HCT116 (cell line): ENCODE measurements around the gene STARD8. TPM values are rescaled to one million over a fixed set of nuclear protein-coding genes. Genes with fewer than 3 reads are reported as not detected.

Experiments
- ATAC-seq: fragments of 200-7000 bp; cut with Tn5 transposase; 2 replicates; pipeline ENCODE4 v1.9.1; 2020; ENCODE audit warnings: mild to moderate bottlenecking, moderate library complexity
- BruUV-seq: library from RNA; stranded (reverse); fragments of 400-500 nt; replicated peaks from 2 replicates; lab custom pipeline; 2021; lab: Mats Ljungman, UMichigan
- CTCF ChIA-PET: fragments of 300-600 bp; sonication (Branson Sonifier 250); formaldehyde crosslinking; loops from one replicate; lab custom pipeline; 2021; ENCODE audit warnings: antibody characterized with exemption; lab: Charles Lee
- POLR2A ChIA-PET: fragments of 300-600, 350-600 bp; sonication (Branson Sonifier 250); formaldehyde crosslinking; loops from one replicate; lab custom pipeline; 2021; ENCODE audit warnings: antibody characterized with exemption; lab: Charles Lee
- RAD21 ChIA-PET, 2 experiments: fragments of 300-600 bp; sonication (Branson Sonifier 250); formaldehyde crosslinking; loops; one replicate each; lab custom pipeline; 2023; ENCODE audit warnings: low total read pairs in 2 of 2; ENCODE audit not compliant: uncharacterized antibody in 2 of 2, unreplicated experiment in 2 of 2, low non-redundant PET in 1 of 2; lab: Charles Lee
- DNase-seq: peaks from one replicate; pipeline ENCODE4 v3.0.0-alpha.2; 2010; ENCODE audit warnings: low read depth, low spot score
- H2AFZ ChIP-seq: fragments of 200-600 bp; shearing (Covaris generic), sonication (generic); 2 replicates; pipeline ENCODE4 v1.6.1; 2017; ENCODE audit warnings: low read depth, mixed run types, mixed read lengths, antibody characterized with exemption, low read length; ENCODE audit not compliant: poor library complexity, severe bottlenecking
- H3K27ac ChIP-seq: 2 replicates; pipeline ENCODE4 v1.5.1; 2012; ENCODE audit warnings: low read depth, low read length
- H3K27me3 ChIP-seq: fragments of 200-600 bp; sonication (generic); 2 replicates; pipeline ENCODE4 v1.6.1; 2016; ENCODE audit warnings: mixed run types, low read length, mixed read lengths; ENCODE audit not compliant: insufficient read depth
- H3K36me3 ChIP-seq, 2 experiments: fragments of 200-500 bp in 1 of 2; fragments of 200-600 bp in 1 of 2; sonication (Bioruptor generic) in 1 of 2; sonication (generic) in 1 of 2; 2 replicates each; pipeline versions ENCODE4 v1.5.1 to v1.6.1; 2014 to 2016; ENCODE audit warnings: low read length in 2 of 2, inconsistent platforms in 1 of 2, mixed read lengths in 1 of 2, mixed run types in 1 of 2; ENCODE audit not compliant: insufficient read depth in 2 of 2, control insufficient read depth in 1 of 2
- H3K4me1 ChIP-seq, 2 experiments: fragments of 200-600 bp in 1 of 2; sonication (generic) in 1 of 2; 2 replicates each; pipeline versions ENCODE4 v1.5.1 to v1.6.1; 2012 to 2017; ENCODE audit warnings: low read length in 2 of 2, inconsistent platforms in 1 of 2, mild to moderate bottlenecking in 1 of 2, mixed read lengths in 1 of 2, mixed run types in 1 of 2, moderate library complexity in 1 of 2; ENCODE audit not compliant: insufficient read depth in 2 of 2, control insufficient read depth in 1 of 2
- H3K4me2 ChIP-seq: fragments of 200-600 bp; sonication (generic); 2 replicates; pipeline ENCODE4 v1.6.1; 2017; ENCODE audit warnings: mixed run types, low read length, mixed read lengths
- H3K4me3 ChIP-seq, 2 experiments: fragments of 200-600 bp in 1 of 2; sonication (generic) in 1 of 2; replicated peaks in 1 of 2; 2 replicates each; pipeline ENCODE4 v1.5.1; 2011 to 2016; ENCODE audit warnings: low read length in 2 of 2, control low read depth in 1 of 2, low read depth in 1 of 2, mild to moderate bottlenecking in 1 of 2, mixed read lengths in 1 of 2, mixed run types in 1 of 2
- H3K79me2 ChIP-seq: fragments of 200-600 bp; sonication (generic); 2 replicates; pipeline ENCODE4 v1.6.1; 2017; ENCODE audit warnings: mild to moderate bottlenecking, mixed run types, low read length, moderate library complexity, mixed read lengths; ENCODE audit not compliant: insufficient read depth
- H3K9ac ChIP-seq: fragments of 200-600 bp; sonication (generic); 2 replicates; pipeline ENCODE4 v1.6.1; 2016; ENCODE audit warnings: low read length, mixed read lengths
- H3K9me2 ChIP-seq: fragments of 200-600 bp; sonication (generic), shearing (Covaris generic); 2 replicates; pipeline ENCODE4 v1.6.1; 2017; ENCODE audit warnings: mixed run types, mild to moderate bottlenecking, moderate library complexity; ENCODE audit not compliant: insufficient read depth
- H3K9me3 ChIP-seq, 2 experiments: fragments of 200-500 bp in 1 of 2; fragments of 200-600 bp in 1 of 2; sonication (Bioruptor generic) in 1 of 2; sonication (generic) in 1 of 2; 2 replicates each; pipeline ENCODE4 v1.6.1; 2014 to 2017; ENCODE audit warnings: low read length in 2 of 2, mixed read lengths in 2 of 2, inconsistent platforms in 1 of 2, low read depth in 1 of 2, mild to moderate bottlenecking in 1 of 2, mixed run types in 1 of 2, moderate library complexity in 1 of 2; ENCODE audit not compliant: control insufficient read depth in 1 of 2, insufficient read depth in 1 of 2
- H4K20me1 ChIP-seq: fragments of 200-600 bp; sonication (generic), shearing (Covaris generic); 2 replicates; pipeline ENCODE4 v1.6.1; 2017; ENCODE audit warnings: mixed run types, mild to moderate bottlenecking, moderate library complexity; ENCODE audit not compliant: insufficient read depth
- CEBPB ChIP-seq: IDR thresholded peaks from 2 replicates; pipeline ENCODE4 v1.6.1; 2012; ENCODE audit warnings: low read depth
- ELF1 ChIP-seq: IDR thresholded peaks from 2 replicates; pipeline ENCODE4 v1.6.1; 2012; ENCODE audit warnings: low read depth, borderline replicate concordance
- MAX ChIP-seq: IDR thresholded peaks from 2 replicates; pipeline ENCODE4 v1.6.1; 2012
- RAD21 ChIP-seq: IDR thresholded peaks from 2 replicates; pipeline ENCODE4 v1.6.1; 2012; ENCODE audit warnings: low read depth, mild to moderate bottlenecking
- SIN3A ChIP-seq: IDR thresholded peaks from 2 replicates; pipeline ENCODE4 v1.6.1; 2012; ENCODE audit warnings: low read depth
- SP1 ChIP-seq: IDR thresholded peaks from 2 replicates; pipeline ENCODE4 v1.6.1; 2012; ENCODE audit warnings: low read depth
- SRF ChIP-seq: IDR thresholded peaks from 2 replicates; pipeline ENCODE4 v1.6.1; 2012; ENCODE audit warnings: low read depth
- intact Hi-C: fragments of 100-400 bp; cut with micrococcal nuclease; formaldehyde crosslinking; loops from 2 replicates; pipeline ENCODE4 v1.10.0; 2022
- total RNA-seq: library from RNA; stranded (reverse); gene quantifications from one replicate; pipeline ENCODE4 v1.2.1, GENCODE V29; 2021; ENCODE audit not compliant: unreplicated experiment
- TF ChIP-seq, protein P1 (sequence below): IDR thresholded peaks from 2 replicates; pipeline ENCODE4 v1.6.1; 2012
- TF ChIP-seq, protein P2 (sequence below): IDR thresholded peaks from 2 replicates; pipeline ENCODE4 v1.6.1; 2012; ENCODE audit warnings: low read depth
- TF ChIP-seq, protein P3 (sequence below): IDR thresholded peaks from 2 replicates; pipeline ENCODE4 v1.6.1; 2011; ENCODE audit warnings: mild to moderate bottlenecking, low read length, moderate library complexity; ENCODE audit not compliant: insufficient replicate concordance; ENCODE audit errors: extremely low read depth

The STARD8 gene
- total RNA-seq, 1 experiment from 2014 or later: 5.4 TPM

DNA sequence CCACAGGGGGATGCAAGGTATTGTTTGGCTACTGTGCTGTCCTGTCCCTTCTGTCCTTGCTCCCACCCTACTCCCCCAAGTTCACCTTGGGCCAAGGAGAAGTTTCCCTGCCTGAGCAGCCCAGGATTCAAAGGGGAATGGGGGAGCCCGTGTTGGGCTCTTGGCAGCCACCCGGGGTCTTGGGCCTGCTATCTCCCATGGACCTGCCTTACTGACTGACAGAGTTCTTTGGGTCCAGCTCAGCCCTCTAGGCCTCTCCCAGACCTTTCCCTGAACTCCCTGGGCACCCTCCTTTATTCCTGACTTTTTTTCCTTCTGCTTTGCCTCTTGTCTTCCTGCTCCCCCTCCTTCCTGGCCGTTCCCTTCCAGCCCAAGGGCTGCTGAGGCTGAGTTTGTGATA is 67.4 kb downstream of the STARD8 start:
- Histone ChIP-seq H3K36me3 (no peaks in the 10 kb centered on the region), H3K4me3 (no peak overlapping the region), H3K79me2 (no peaks in the 10 kb centered on the region), H3K27me3 (no peaks in the 10 kb centered on the region), H4K20me1 (no peaks in the 10 kb centered on the region), H3K9me2 (no peaks in the 10 kb centered on the region), H3K27ac (no peak overlapping the region), H3K9me3 (no peaks in the 10 kb centered on the region), H3K4me1 (no peaks in the 10 kb centered on the region), H3K4me2 (no peak overlapping the region), H2AFZ (no peak overlapping the region), H3K9ac (no peak overlapping the region)
- TF ChIP-seq, protein P1, sequence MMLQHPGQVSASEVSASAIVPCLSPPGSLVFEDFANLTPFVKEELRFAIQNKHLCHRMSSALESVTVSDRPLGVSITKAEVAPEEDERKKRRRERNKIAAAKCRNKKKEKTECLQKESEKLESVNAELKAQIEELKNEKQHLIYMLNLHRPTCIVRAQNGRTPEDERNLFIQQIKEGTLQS: no peak
- TF ChIP-seq, protein P2, sequence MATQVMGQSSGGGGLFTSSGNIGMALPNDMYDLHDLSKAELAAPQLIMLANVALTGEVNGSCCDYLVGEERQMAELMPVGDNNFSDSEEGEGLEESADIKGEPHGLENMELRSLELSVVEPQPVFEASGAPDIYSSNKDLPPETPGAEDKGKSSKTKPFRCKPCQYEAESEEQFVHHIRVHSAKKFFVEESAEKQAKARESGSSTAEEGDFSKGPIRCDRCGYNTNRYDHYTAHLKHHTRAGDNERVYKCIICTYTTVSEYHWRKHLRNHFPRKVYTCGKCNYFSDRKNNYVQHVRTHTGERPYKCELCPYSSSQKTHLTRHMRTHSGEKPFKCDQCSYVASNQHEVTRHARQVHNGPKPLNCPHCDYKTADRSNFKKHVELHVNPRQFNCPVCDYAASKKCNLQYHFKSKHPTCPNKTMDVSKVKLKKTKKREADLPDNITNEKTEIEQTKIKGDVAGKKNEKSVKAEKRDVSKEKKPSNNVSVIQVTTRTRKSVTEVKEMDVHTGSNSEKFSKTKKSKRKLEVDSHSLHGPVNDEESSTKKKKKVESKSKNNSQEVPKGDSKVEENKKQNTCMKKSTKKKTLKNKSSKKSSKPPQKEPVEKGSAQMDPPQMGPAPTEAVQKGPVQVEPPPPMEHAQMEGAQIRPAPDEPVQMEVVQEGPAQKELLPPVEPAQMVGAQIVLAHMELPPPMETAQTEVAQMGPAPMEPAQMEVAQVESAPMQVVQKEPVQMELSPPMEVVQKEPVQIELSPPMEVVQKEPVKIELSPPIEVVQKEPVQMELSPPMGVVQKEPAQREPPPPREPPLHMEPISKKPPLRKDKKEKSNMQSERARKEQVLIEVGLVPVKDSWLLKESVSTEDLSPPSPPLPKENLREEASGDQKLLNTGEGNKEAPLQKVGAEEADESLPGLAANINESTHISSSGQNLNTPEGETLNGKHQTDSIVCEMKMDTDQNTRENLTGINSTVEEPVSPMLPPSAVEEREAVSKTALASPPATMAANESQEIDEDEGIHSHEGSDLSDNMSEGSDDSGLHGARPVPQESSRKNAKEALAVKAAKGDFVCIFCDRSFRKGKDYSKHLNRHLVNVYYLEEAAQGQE: no peak
- TF ChIP-seq SP1 (no peak), MAX (no peak)
- ChIA-PET POLR2A (no interaction called here), RAD21 (no interaction called here), CTCF (no interaction called here)
- DNase-seq (no peak), ATAC-seq (no peak)
- intact Hi-C loops: no loop called here
- no TSS peak for BruUV-seq

DNA sequence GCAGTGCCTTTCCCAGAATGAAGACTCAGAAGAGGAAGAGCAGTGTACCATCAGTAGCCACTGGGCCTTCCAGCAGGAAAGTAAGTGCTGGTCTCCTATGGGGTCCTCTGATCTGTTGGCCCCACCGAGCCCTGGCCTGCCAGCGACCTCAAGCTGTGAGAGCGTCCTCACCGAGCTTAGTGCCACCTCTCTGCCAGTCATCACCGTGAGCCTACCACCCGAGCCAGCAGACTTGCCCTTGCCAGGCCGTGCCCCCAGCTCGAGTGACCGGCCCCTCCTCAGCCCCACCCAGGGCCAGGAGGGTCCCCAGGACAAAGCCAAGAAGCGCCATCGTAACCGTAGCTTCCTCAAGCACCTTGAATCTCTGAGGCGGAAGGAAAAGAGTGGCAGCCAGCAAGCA is 69.7 kb downstream of the STARD8 start:
- Histone ChIP-seq H3K9me3 (no peaks in the 10 kb centered on the region), H3K9ac (no peak overlapping the region), H3K4me2 (no peak overlapping the region), H3K4me1 (no peaks in the 10 kb centered on the region), H3K36me3 (no peaks in the 10 kb centered on the region), H3K9me2 (no peaks in the 10 kb centered on the region), H3K27ac (no peak overlapping the region), H4K20me1 (no peaks in the 10 kb centered on the region), H2AFZ (no peak overlapping the region), H3K79me2 (no peaks in the 10 kb centered on the region), H3K27me3 (no peaks in the 10 kb centered on the region), H3K4me3 (no peak overlapping the region)
- ATAC-seq (no peak), DNase-seq (no peak)
- POLR2A ChIA-PET: no interaction called here
- BruUV-seq: no TSS peak
- CTCF ChIA-PET: no interaction called here
- RAD21 ChIA-PET: no interaction called here
- intact Hi-C loops: no loop called here
- TF ChIP-seq RAD21 (no peak), SIN3A (no peak), MAX (no peak), ELF1 (no peak), CEBPB (no peak), SRF (no peak)
- TF ChIP-seq, protein P3, sequence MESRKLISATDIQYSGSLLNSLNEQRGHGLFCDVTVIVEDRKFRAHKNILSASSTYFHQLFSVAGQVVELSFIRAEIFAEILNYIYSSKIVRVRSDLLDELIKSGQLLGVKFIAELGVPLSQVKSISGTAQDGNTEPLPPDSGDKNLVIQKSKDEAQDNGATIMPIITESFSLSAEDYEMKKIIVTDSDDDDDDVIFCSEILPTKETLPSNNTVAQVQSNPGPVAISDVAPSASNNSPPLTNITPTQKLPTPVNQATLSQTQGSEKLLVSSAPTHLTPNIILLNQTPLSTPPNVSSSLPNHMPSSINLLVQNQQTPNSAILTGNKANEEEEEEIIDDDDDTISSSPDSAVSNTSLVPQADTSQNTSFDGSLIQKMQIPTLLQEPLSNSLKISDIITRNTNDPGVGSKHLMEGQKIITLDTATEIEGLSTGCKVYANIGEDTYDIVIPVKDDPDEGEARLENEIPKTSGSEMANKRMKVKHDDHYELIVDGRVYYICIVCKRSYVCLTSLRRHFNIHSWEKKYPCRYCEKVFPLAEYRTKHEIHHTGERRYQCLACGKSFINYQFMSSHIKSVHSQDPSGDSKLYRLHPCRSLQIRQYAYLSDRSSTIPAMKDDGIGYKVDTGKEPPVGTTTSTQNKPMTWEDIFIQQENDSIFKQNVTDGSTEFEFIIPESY: no peak
- TF ChIP-seq, protein P2: no peak
